A549 (cell line): Measurements from ENCODE around the gene DNAH8.

Experiments used
- TF ChIP-seq, protein P1 (sequence below): fragments of >200 bp; sonication (Bioruptor Twin); formaldehyde crosslinking; IDR thresholded peaks from 3 replicates; pipeline ENCODE4 v1.5.1; 2016
- TF ChIP-seq, protein P2 (sequence below): fragments of 250-450 bp; sonication (Bioruptor Pico); IDR thresholded peaks from 2 replicates; pipeline ENCODE4 v1.5.0; 2021; ENCODE audit warnings: mild to moderate bottlenecking, moderate library complexity, borderline replicate concordance
- TF ChIP-seq, protein P3 (sequence below): fragments of 150-350 bp; IDR thresholded peaks from 2 replicates; pipeline ENCODE4 v1.6.1; 2014; ENCODE audit warnings: low read depth, mild to moderate bottlenecking, low read length

DNA sequence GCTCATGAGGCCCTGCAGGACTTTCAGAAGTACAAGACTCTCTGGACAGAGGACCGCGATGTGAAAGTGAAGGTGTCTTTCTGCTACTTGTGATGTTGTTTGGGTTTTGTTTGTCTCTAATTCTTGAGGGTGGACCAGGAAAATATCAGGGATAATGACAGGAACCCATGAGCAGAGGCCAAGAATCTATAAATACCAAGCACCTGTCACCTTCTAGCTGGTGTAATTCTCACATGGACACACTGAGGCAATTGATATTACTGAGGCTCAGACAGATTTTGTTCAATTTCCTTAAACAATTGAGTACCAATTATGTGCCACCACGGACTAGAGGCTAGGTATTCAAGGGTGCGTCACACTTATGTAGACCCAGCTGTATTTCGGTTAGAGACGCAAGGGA, 107.9 kb downstream of the DNAH8 start:
- TF ChIP-seq, protein P1, sequence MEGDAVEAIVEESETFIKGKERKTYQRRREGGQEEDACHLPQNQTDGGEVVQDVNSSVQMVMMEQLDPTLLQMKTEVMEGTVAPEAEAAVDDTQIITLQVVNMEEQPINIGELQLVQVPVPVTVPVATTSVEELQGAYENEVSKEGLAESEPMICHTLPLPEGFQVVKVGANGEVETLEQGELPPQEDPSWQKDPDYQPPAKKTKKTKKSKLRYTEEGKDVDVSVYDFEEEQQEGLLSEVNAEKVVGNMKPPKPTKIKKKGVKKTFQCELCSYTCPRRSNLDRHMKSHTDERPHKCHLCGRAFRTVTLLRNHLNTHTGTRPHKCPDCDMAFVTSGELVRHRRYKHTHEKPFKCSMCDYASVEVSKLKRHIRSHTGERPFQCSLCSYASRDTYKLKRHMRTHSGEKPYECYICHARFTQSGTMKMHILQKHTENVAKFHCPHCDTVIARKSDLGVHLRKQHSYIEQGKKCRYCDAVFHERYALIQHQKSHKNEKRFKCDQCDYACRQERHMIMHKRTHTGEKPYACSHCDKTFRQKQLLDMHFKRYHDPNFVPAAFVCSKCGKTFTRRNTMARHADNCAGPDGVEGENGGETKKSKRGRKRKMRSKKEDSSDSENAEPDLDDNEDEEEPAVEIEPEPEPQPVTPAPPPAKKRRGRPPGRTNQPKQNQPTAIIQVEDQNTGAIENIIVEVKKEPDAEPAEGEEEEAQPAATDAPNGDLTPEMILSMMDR, result no peak
- TF ChIP-seq, protein P2, sequence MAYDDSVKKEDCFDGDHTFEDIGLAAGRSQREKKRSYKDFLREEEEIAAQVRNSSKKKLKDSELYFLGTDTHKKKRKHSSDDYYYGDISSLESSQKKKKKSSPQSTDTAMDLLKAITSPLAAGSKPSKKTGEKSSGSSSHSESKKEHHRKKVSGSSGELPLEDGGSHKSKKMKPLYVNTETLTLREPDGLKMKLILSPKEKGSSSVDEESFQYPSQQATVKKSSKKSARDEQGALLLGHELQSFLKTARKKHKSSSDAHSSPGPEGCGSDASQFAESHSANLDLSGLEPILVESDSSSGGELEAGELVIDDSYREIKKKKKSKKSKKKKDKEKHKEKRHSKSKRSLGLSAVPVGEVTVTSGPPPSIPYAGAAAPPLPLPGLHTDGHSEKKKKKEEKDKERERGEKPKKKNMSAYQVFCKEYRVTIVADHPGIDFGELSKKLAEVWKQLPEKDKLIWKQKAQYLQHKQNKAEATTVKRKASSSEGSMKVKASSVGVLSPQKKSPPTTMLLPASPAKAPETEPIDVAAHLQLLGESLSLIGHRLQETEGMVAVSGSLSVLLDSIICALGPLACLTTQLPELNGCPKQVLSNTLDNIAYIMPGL (CRISPR knock-in tag), result no peak
- TF ChIP-seq, protein P3, sequence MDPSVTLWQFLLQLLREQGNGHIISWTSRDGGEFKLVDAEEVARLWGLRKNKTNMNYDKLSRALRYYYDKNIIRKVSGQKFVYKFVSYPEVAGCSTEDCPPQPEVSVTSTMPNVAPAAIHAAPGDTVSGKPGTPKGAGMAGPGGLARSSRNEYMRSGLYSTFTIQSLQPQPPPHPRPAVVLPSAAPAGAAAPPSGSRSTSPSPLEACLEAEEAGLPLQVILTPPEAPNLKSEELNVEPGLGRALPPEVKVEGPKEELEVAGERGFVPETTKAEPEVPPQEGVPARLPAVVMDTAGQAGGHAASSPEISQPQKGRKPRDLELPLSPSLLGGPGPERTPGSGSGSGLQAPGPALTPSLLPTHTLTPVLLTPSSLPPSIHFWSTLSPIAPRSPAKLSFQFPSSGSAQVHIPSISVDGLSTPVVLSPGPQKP, result no peak
